Measurements from ENCODE around the gene HOXD9.

HOXD9 gene

GRCh38 chr2:176130147-176130956 is 7.8 kb downstream of the HOXD9 start:
- no peak for DNase-seq

GRCh38 chr2:176130957-176131847 is 8.7 kb downstream of the HOXD9 start:
- DNase-seq, result no peak

More at GRCh38 chr2:176130147-176130956, 7.8 kb downstream of the HOXD9 start:
- in situ Hi-C loops (cut with MboI; ENCODE audit: low pct_unique_long_range_greater_than_20kb, low sequenced_read_pairs), result loop anchor here (25.0 kb wide), 2 partner anchors 332 to 1007 kb away; no protein-coding TSS in a partner anchor

DNA sequence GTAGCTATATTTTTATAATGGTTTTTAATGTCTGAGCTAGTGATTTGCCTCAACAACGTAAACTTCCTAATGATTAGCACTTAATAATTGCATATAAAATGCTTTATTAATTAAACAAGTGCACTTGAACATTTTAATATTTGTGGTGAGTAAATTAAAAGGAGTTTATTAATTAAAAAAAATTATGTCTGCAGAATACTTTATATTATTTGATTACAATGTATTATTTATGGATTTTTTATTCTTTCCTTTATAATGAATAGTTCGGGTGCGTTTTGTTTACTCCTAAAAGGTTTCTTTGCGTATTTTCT is 9.3 kb downstream of the HOXD9 start:
- no peak for DNase-seq
- in situ Hi-C loops (cut with MboI; ENCODE audit: low pct_unique_long_range_greater_than_20kb, low sequenced_read_pairs), result loop anchor here (25.0 kb wide), 2 partner anchors 330 to 1005 kb away; no protein-coding TSS in a partner anchor

More at GRCh38 chr2:176130957-176131847, 8.7 kb downstream of the HOXD9 start:
- in situ Hi-C loops (cut with MboI; ENCODE audit: low pct_unique_long_range_greater_than_20kb, low sequenced_read_pairs), result loop anchor here (25.0 kb wide), 2 partner anchors 331 to 1006 kb away; no protein-coding TSS in a partner anchor

GRCh38 chr2:176132205-176133171 is 10.0 kb downstream of the HOXD9 start:
- in situ Hi-C loops (cut with MboI; ENCODE audit: low pct_unique_long_range_greater_than_20kb, low sequenced_read_pairs), result loop anchor here (25.0 kb wide), 2 partner anchors 330 to 1005 kb away; no protein-coding TSS in a partner anchor
- DNase-seq, result no peak

DNA sequence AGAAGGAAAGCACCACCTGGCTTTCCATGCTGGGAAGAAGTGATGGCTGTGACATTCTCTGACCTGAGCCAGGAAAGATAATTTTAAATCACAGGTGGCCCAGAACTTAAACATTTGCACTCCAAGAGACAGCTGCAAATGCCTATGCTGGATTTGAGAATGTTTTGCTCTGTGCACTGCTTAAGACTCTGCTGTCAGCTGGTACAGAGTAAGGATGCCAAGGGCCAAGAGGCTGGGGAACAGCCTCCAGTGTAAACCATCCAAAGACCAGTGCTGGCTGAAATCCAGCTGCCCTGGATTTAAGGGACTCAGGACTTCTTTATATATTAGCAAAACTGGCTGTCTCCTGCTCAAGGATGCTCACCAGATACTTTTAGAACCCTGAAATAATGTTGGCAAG is 10.9 kb downstream of the HOXD9 start:
- no peak for DNase-seq
- in situ Hi-C loops (cut with MboI; ENCODE audit: low pct_unique_long_range_greater_than_20kb, low sequenced_read_pairs), result loop anchor here (25.0 kb wide), 2 partner anchors 329 to 1004 kb away; no protein-coding TSS in a partner anchor

- in situ Hi-C loops (cut with MboI; ENCODE audit: low pct_unique_long_range_greater_than_20kb, low sequenced_read_pairs), result loop anchor here (25.0 kb wide), 2 partner anchors 328 to 1003 kb away; no protein-coding TSS in a partner anchor
- DNase-seq, result no peak
Observed at GRCh38 chr2:176134035-176134434, 11.5 kb downstream of the HOXD9 start.

DNA sequence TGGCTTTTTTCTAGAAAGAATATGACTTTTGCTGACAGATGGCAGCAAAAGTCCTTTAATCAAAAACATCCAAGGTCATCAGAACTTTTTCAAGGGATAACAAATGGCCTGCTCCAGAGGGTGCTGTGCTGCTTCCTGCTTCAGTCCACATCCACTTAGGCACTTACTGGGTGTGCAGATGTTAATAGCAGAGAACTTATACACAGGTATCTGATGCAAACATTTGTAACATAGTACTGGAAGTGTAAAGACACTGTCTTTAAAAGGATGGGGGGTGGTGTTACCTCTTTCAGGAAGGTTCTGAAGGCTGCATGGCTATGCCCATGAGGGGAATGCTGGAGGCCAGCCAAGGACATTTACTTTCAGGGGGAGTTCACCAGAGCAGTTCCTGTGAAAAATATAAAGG is 12.5 kb downstream of the HOXD9 start:
- DNase-seq, result no peak
- in situ Hi-C loops (cut with MboI; ENCODE audit: low pct_unique_long_range_greater_than_20kb, low sequenced_read_pairs), result loop anchor here (25.0 kb wide), 2 partner anchors 327 to 1002 kb away; no protein-coding TSS in a partner anchor

- DNase-seq, result no peak
- in situ Hi-C loops (cut with MboI; ENCODE audit: low pct_unique_long_range_greater_than_20kb, low sequenced_read_pairs), result loop anchor here (25.0 kb wide), 2 partner anchors 326 to 1001 kb away; no protein-coding TSS in a partner anchor
Observed at GRCh38 chr2:176136374-176137251, 14.1 kb downstream of the HOXD9 start.

DNA sequence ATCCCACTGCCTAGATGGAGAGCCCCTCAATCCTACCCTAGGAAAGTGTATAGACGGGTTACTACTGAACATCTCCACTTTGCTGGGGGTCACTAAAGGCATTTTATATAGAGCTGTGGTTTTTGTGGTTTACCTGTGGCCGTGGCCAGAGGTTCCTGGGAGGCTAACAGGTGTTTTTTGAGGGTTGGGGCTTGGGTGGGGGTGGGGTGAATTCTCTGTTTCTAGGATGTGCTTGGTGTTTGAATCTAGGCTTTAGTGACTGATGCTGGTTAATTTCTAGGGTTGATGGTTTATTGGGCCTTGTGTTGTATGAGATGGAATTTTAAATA is 14.7 kb downstream of the HOXD9 start:
- in situ Hi-C loops (cut with MboI; ENCODE audit: low pct_unique_long_range_greater_than_20kb, low sequenced_read_pairs), result loop anchor here (25.0 kb wide), 2 partner anchors 325 to 1000 kb away; no protein-coding TSS in a partner anchor

DNA sequence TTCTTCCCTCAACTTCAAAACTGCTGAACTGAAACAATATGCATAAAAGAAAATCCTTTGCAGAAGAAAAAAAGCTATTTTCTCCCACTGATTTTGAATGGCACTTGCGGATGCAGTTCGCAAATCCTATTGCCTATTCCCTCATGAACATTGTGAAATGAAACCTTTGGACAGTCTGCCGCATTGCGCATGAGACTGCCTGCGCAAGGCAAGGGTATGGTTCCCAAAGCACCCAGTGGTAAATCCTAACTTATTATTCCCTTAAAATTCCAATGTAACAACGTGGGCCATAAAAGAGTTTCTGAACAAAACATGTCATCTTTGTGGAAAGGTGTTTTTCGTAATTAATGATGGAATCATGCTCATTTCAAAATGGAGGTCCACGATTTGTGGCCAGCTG is 15.4 kb downstream of the HOXD9 start:
- in situ Hi-C loops (cut with MboI; ENCODE audit: low pct_unique_long_range_greater_than_20kb, low sequenced_read_pairs), result loop anchor here (25.0 kb wide), 2 partner anchors 324 to 999 kb away; no protein-coding TSS in a partner anchor
- no peak for DNase-seq

More for the DNA sequence above, 14.7 kb downstream of the HOXD9 start:
- no peak for DNase-seq

DNA sequence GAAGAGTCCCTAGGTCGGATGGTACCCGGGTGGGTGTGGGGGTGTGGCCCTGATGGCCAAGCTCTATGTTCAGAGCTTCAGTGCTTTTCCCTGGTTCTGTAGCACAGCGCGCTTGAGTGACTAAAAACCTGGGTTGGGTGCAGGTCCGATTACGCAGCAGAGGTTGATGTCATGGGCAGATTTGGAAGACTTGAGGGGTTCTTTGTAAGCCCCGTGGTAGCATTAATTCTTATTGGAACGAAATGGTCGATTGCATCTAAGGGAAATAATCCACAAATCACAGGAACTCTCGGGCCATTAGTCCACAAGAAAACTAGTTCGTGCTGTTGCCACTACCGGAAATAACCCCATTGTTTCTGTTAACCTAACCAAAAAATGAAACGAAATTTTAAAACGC is 16.0 kb downstream of the HOXD9 start:
- in situ Hi-C loops (cut with MboI; ENCODE audit: low pct_unique_long_range_greater_than_20kb, low sequenced_read_pairs), result loop anchor here (25.0 kb wide), 2 partner anchors 324 to 999 kb away; no protein-coding TSS in a partner anchor
- DNase-seq, result no peak

- DNase-seq, result no peak
- in situ Hi-C loops (cut with MboI; ENCODE audit: low pct_unique_long_range_greater_than_20kb, low sequenced_read_pairs), result loop anchor here (25.0 kb wide), 2 partner anchors 323 to 998 kb away; no protein-coding TSS in a partner anchor
Observed at GRCh38 chr2:176138923-176139660, 16.6 kb downstream of the HOXD9 start.

GRCh38 chr2:176139661-176140512 is 17.4 kb downstream of the HOXD9 start:
- DNase-seq, result no peak
- in situ Hi-C loops (cut with MboI; ENCODE audit: low pct_unique_long_range_greater_than_20kb, low sequenced_read_pairs), result loop anchor here (25.0 kb wide), 2 partner anchors 322 to 997 kb away; no protein-coding TSS in a partner anchor

- DNase-seq, result peak; percentile 83
- in situ Hi-C loops (cut with MboI; ENCODE audit: low pct_unique_long_range_greater_than_20kb, low sequenced_read_pairs), result loop anchor here (25.0 kb wide), 2 partner anchors 322 to 997 kb away; no protein-coding TSS in a partner anchor
Observed at GRCh38 chr2:176140513-176141317, 18.2 kb downstream of the HOXD9 start.

- DNase-seq, result no peak
- in situ Hi-C loops (cut with MboI; ENCODE audit: low pct_unique_long_range_greater_than_20kb, low sequenced_read_pairs), result loop anchor here (25.0 kb wide), 2 partner anchors 320 to 995 kb away; no protein-coding TSS in a partner anchor
Observed at GRCh38 chr2:176142281-176142680, 19.8 kb downstream of the HOXD9 start.

Data from KBM-7 (cell line).